ENCODE measurements around the gene RFPL2.
A peak's percentile ranks its signal among the peaks of the same experiment; 100 is the strongest.
"Not testable (repeated sequence)": the region's sequence is repeated elsewhere in the genome, so short reads cannot be mapped to it uniquely, and the experiment has no call there.

RFPL2 gene

GRCh38 chr22:32164075-32164860, 40.6 kb downstream of the RFPL2 start:
- DNase-seq (ENCODE audit: low spot score) = no peak

- DNase-seq (ENCODE audit: low spot score) = not testable (repeated sequence)
These were observed 44.5 kb downstream of the RFPL2 start for GRCh38 chr22:32160411-32160810.

GRCh38 chr22:32158712-32159533, 46.0 kb downstream of the RFPL2 start, which contains the start of gene C22orf42:
TSS of gene C22orf42 (minus strand) at chr22:32159303. CDS start at chr22:32159215, 88 bp downstream.
- no peak for DNase-seq (ENCODE audit: low spot score)

GRCh38 chr22:32157632-32158031, 47.2 kb downstream of the RFPL2 start:
- not testable (repeated sequence) for DNase-seq (ENCODE audit: low spot score)

DNA sequence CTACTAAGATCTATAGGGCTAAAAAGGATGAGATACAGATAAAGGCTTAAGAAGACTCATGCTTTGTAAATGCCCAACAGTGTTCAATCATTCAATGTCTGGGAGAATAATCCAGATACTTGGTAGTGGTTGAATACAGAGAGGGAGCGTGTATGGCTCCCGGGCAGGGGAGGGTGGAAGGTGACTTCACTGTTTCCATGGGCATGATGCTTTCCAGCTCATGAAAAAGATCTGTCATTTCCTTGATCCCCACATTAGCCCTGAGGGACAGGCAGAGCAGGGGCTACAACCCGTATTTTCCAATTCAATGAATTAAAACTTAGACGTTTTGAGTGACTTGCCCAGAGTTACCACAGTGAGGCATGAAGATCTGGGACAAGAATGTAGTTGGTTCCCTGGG, 50.1 kb downstream of the RFPL2 start:
- DNase-seq (ENCODE audit: low spot score) = not testable (repeated sequence)

DNA sequence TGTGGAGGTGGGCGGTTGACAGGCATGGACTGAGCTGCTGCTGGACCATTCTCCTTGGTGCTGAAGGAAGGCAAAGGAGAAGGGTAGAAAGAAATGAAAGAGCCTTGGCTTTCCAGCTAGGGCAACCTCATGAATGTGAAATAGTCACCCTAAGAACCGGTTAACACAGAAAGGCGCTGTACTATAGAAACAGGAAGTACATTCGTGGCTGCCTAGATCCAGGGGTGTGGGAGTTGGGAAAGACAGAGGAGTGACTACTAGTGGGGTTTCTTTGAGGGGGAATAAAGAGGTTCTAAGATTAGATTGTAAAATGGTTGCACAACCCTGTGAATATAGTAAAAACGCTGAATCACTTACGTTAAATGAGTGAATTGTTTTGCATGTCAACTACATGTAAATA, 53.2 kb downstream of the RFPL2 start:
- not testable (repeated sequence) for DNase-seq (ENCODE audit: low spot score)

DNA sequence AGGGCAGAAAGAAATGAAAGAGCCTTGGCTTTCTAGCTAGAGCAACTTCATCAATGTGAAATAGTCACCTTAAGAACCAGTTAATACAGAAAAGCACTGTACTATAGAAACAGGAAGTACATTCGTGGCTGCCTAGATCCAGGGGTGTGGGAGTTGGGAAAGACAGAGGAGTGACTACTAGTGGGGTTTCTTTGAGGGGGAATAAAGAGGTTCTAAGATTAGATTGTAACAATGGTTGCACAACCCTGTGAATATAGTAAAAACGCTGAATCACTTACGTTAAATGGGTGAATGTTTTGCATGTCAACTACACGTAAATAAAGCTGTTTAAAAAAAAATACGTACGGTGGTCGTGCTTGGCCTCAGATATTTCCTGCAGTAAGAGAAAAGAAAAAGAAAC, 54.2 kb downstream of the RFPL2 start:
- not testable (repeated sequence) for DNase-seq (ENCODE audit: low spot score)

- not testable (repeated sequence) for DNase-seq (ENCODE audit: low spot score)
These were observed 56.5 kb downstream of the RFPL2 start for GRCh38 chr22:32148372-32148771.

GRCh38 chr22:32147128-32147527, 57.7 kb downstream of the RFPL2 start:
- not testable (repeated sequence) for DNase-seq (ENCODE audit: low spot score)

- peak; percentile 24 for DNase-seq (ENCODE audit: low spot score)
These were observed 60.2 kb downstream of the RFPL2 start for GRCh38 chr22:32144496-32145274.

DNA sequence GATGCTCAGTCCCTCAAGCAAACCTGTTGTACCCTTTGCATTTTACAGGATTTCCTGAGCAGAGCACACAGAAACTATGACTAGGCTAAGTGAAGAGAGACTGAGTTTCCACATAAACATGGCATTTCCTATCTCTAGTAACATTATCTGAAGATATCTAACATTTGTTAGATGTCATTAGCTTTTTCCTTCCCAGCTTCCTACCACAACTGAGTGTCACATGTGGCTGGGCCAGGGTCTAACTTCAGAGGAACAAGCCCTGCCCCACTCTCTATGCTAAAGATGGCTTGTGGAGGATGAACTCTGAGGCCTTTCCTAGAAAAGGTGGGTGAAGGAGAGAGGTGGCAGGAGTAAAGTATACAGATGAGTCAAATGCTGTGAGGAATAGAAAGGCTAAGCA, 62.3 kb downstream of the RFPL2 start:
- no peak for DNase-seq (ENCODE audit: low spot score)

- not testable (repeated sequence) for DNase-seq (ENCODE audit: low spot score)
These were observed 64.2 kb downstream of the RFPL2 start for GRCh38 chr22:32140688-32141087.

Measured in putamen (tissue), 1 donor.